MCF 10A (cell line): ENCODE data around the gene BPHL. TPM values are rescaled to one million over a fixed set of nuclear protein-coding genes. Genes with fewer than 3 reads are reported as not detected.

Experiments
- BruUV-seq: library from RNA; stranded (reverse); fragments of 400-500 nt; replicated peaks from 2 replicates; lab custom pipeline; 2021; lab: Mats Ljungman, UMichigan
- CTCF ChIA-PET: fragments of 300-600 bp; sonication (Branson Sonifier 250); formaldehyde crosslinking; extraction: SDS; loops from one replicate; lab custom pipeline; 2021; ENCODE audit warnings: antibody characterized with exemption, inconsistent platforms; lab: Yijun Ruan, JAX
- POLR2A ChIA-PET: fragments of 300-600, 350-650 bp; sonication (Branson Sonifier 250); formaldehyde crosslinking; extraction: SDS; loops from one replicate; lab custom pipeline; 2020; ENCODE audit warnings: antibody characterized with exemption, inconsistent platforms; lab: Yijun Ruan, JAX
- DNase-seq: peaks from one replicate; pipeline ENCODE4 v3.0.0-alpha.2; 2018; ENCODE audit not compliant: unreplicated experiment
- H3K27ac Mint-ChIP-seq: one replicate; pipeline ENCODE4 v1.8.0; 2022; ENCODE audit warnings: mild to moderate bottlenecking, low read depth, mixed read lengths; ENCODE audit not compliant: unreplicated experiment
- H3K27me3 Mint-ChIP-seq: one replicate; pipeline ENCODE4 v1.8.0; 2022; ENCODE audit warnings: mixed read lengths; ENCODE audit not compliant: insufficient read depth, unreplicated experiment
- H3K36me3 Mint-ChIP-seq: one replicate; pipeline ENCODE4 v1.8.0; 2022; ENCODE audit warnings: mild to moderate bottlenecking, moderate library complexity, mixed read lengths; ENCODE audit not compliant: insufficient read depth, unreplicated experiment
- H3K4me1 Mint-ChIP-seq: one replicate; pipeline ENCODE4 v1.8.0; 2022; ENCODE audit warnings: mixed read lengths; ENCODE audit not compliant: insufficient read depth, unreplicated experiment
- H3K4me3 Mint-ChIP-seq: one replicate; pipeline ENCODE4 v1.8.0; 2022; ENCODE audit warnings: mild to moderate bottlenecking, moderate library complexity, mixed read lengths; ENCODE audit not compliant: unreplicated experiment
- H3K9me3 Mint-ChIP-seq: one replicate; pipeline ENCODE4 v1.8.0; 2022; ENCODE audit warnings: mixed read lengths; ENCODE audit not compliant: unreplicated experiment
- CTCF ChIP-seq: fragments of 200-600 bp; IDR thresholded peaks from one replicate; pipeline ENCODE4 v1.8.0; 2022; ENCODE audit warnings: antibody characterized with exemption, mild to moderate bottlenecking; ENCODE audit not compliant: unreplicated experiment
- intact Hi-C: fragments of 100-400 bp; cut with micrococcal nuclease; formaldehyde crosslinking; loops from 2 replicates; pipeline ENCODE4 v1.14.1; 2022
- total RNA-seq: library from RNA; stranded (reverse); gene quantifications from 2 replicates; pipeline ENCODE4 v1.2.3, GENCODE V29; 2022

Gene BPHL
- total RNA-seq, 1 experiment from 2014 or later: 13.2 TPM

- H3K36me3 Mint-ChIP-seq: peaks cover 68% of the 10 kb centered on the region
These were observed 38.8 kb upstream of the BPHL start for GRCh38 chr6:3079682-3080081.

GRCh38 chr6:3081960-3082359, 36.6 kb upstream of the BPHL start:
- intact Hi-C loops: no loop called here
- no peaks in the 10 kb centered on the region for H3K4me1 Mint-ChIP-seq
- H3K9me3 Mint-ChIP-seq: no peaks in the 10 kb centered on the region
- peaks cover 78% of the 10 kb centered on the region for H3K36me3 Mint-ChIP-seq
- no peak overlapping the region for H3K27ac Mint-ChIP-seq
- H3K4me3 Mint-ChIP-seq: no peak overlapping the region
- BruUV-seq: no TSS peak
- POLR2A ChIA-PET: no interaction called here
- DNase-seq: no peak
- CTCF ChIA-PET: interaction anchor here (0.6 to 0.7 kb wide), 2 partner anchors 219 to 966 kb away, joined by 3 read pairs; no protein-coding TSS in a partner anchor
- TF ChIP-seq CTCF: no peak
- no peaks in the 10 kb centered on the region for H3K27me3 Mint-ChIP-seq

More at GRCh38 chr6:3079682-3080081, 38.8 kb upstream of the BPHL start:
- ChIA-PET POLR2A (no interaction called here), CTCF (interaction anchor here (1.5 kb wide), 1 partner anchor 10 kb away, joined by 5 read pairs; no protein-coding TSS in a partner anchor)
- Mint-ChIP-seq H3K4me3 (no peak overlapping the region), H3K9me3 (no peaks in the 10 kb centered on the region), H3K27ac (no peak overlapping the region), H3K4me1 (peaks cover 14% of the 10 kb centered on the region), H3K27me3 (no peaks in the 10 kb centered on the region)
- no TSS peak for BruUV-seq
- no peak for DNase-seq
- TF ChIP-seq CTCF: no peak
- intact Hi-C loops: no loop called here

GRCh38 chr6:3085074-3085473, 33.4 kb upstream of the BPHL start:
- H3K36me3 Mint-ChIP-seq: peaks cover 83% of the 10 kb centered on the region

More at GRCh38 chr6:3085074-3085473, 33.4 kb upstream of the BPHL start:
- POLR2A ChIA-PET: no interaction called here
- intact Hi-C loops: no loop called here
- H3K4me1 Mint-ChIP-seq: no peaks in the 10 kb centered on the region
- H3K27ac Mint-ChIP-seq: no peak overlapping the region
- BruUV-seq: no TSS peak
- DNase-seq: no peak
- no peak overlapping the region for H3K4me3 Mint-ChIP-seq
- CTCF ChIA-PET: interaction anchor here (1.1 kb wide), 1 partner anchor 19 kb away, joined by 5 read pairs; no protein-coding TSS in a partner anchor
- TF ChIP-seq CTCF: no peak
- no peaks in the 10 kb centered on the region for H3K27me3 Mint-ChIP-seq
- no peaks in the 10 kb centered on the region for H3K9me3 Mint-ChIP-seq
